ENCODE measurements around the gene CAPN13.

- TF ChIP-seq CTCF (IDR thresholded peaks at IDR 0.05) (no peak), POLR2A (IDR thresholded peaks at IDR 0.05) (no peak)
Observed at GRCh38 chr2:30757749-30758148, 49.5 kb downstream of the CAPN13 start.

All from Peyer's patch (tissue), 4 donors.